SH-SY5Y (cell line): ENCODE results near the gene SERPINF2.

Source experiments
- GATA2 ChIP-seq: IDR thresholded peaks from 2 replicates; pipeline ENCODE4 v1.6.1; 2011; ENCODE audit warnings: mild to moderate bottlenecking, low read depth, low read length
- GATA3 ChIP-seq: IDR thresholded peaks from 2 replicates; pipeline ENCODE4 v1.6.1; 2011; ENCODE audit warnings: low read depth, mild to moderate bottlenecking, low read length, moderate library complexity

DNA sequence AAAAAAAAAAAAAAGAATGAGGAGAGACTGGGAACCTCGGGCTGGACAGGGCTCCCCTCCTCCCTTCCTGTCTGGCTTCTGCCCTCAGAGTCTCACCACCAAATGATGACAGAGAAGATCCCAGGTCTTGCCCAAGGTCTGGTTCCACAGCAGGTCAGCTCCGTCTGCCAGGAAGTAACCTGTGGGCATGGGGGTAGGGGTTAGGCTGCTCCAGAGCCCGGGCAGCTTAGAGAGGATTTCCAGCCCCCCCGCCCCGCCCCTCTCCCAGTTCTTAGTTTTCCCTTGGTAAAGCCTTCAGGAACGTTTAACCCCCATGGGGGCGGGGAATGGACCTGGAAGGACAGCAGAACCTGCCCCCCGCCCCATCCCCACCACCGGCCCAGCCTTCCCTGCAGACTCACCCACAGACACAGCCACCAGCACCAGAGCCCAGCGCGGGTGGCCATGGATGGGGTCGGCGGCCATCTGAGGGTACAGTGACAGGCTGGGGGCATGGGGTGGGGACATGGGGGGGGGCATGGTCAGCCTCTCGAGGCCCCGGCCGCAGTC lies 33.2 kb upstream of the SERPINF2 start:
- no peak for TF ChIP-seq GATA2
- TF ChIP-seq GATA3: no peak
